K562 (cell line): ENCODE data around the gene COX18. TPM values are rescaled to one million over a fixed set of nuclear protein-coding genes. Genes with fewer than 3 reads are reported as not detected.

Source experiments
- BRD9 ChIP-seq: fragments of 450-650 bp; IDR thresholded peaks from 2 replicates; pipeline ENCODE4 v1.6.1; 2018; ENCODE audit warnings: low read depth; ENCODE audit not compliant: partially characterized antibody
- COPS2 ChIP-seq: fragments of 450-650 bp; conservative IDR thresholded peaks from 2 replicates; pipeline ENCODE4 v1.6.1; 2016; ENCODE audit warnings: mild to moderate bottlenecking, moderate library complexity
- HNRNPH1 ChIP-seq: fragments of 200-400 bp; formaldehyde crosslinking; optimal IDR thresholded peaks from 2 replicates; pipeline ENCODE3; 2017; ENCODE audit warnings: low read depth, mild to moderate bottlenecking, low read length, moderate library complexity
- HNRNPUL1 ChIP-seq: fragments of 200-400 bp; formaldehyde crosslinking; IDR thresholded peaks from 2 replicates; pipeline ENCODE4 v1.6.1; 2017; ENCODE audit warnings: low read length
- MTA1 ChIP-seq: fragments of 450-650 bp; IDR thresholded peaks from 2 replicates; pipeline ENCODE4 v1.6.1; 2017; ENCODE audit warnings: borderline replicate concordance
- NFATC3 ChIP-seq: fragments of 450-650 bp; IDR thresholded peaks from 2 replicates; pipeline ENCODE4 v1.6.1; 2017; ENCODE audit warnings: mild to moderate bottlenecking
- POLR2G ChIP-seq: fragments of 200-400 bp; formaldehyde crosslinking; IDR thresholded peaks from 2 replicates; pipeline ENCODE4 v1.6.1; 2017; ENCODE audit warnings: low read depth, mild to moderate bottlenecking, antibody characterized with exemption, low read length, moderate library complexity
- POLR2H ChIP-seq: IDR thresholded peaks from 2 replicates; pipeline ENCODE4 v1.6.1; 2016; ENCODE audit warnings: missing genetic modification characterization, low read depth, mild to moderate bottlenecking, control low read depth, missing compliant biosample characterization, moderate library complexity
- SRF ChIP-seq, 2 experiments: fragments of 250-450, 450-650 bp in 1 of 2; sonication (Bioruptor Pico) in 1 of 2; sonication (generic) in 1 of 2; formaldehyde crosslinking; IDR thresholded peaks; 2 replicates each; pipeline versions ENCODE4 v1.5.0 to v1.5.1; 2020 to 2022; ENCODE audit warnings: mild to moderate bottlenecking in 1 of 2, missing genetic modification reagents in 1 of 2
- ZBTB33 ChIP-seq: sonication (generic); formaldehyde crosslinking; IDR thresholded peaks from 2 replicates; pipeline ENCODE4 v1.8.1; 2023; ENCODE audit warnings: mild to moderate bottlenecking, missing genetic modification reagents
- ZNF23 ChIP-seq: fragments of 250-450 bp; sonication (Bioruptor Pico); IDR thresholded peaks from 2 replicates; pipeline ENCODE4 v1.4.0; 2020; ENCODE audit warnings: mild to moderate bottlenecking
- ZNF282 ChIP-seq: sonication (generic); formaldehyde crosslinking; IDR thresholded peaks from 2 replicates; pipeline ENCODE4 v1.8.1; 2023; ENCODE audit warnings: missing genetic modification reagents
- ZNF695 ChIP-seq: fragments of 450-650 bp; formaldehyde crosslinking; IDR thresholded peaks from 2 replicates; pipeline ENCODE4 v1.4.0; 2020; ENCODE audit warnings: mild to moderate bottlenecking, moderate library complexity
- ZSCAN29 ChIP-seq: fragments of 450-650 bp; IDR thresholded peaks from 2 replicates; pipeline ENCODE4 v1.6.1; 2017
- polyA plus RNA-seq, 8 experiments: library from polyadenylated mRNA; depleted of rRNA in 4 of 8; stranded (reverse) in 5 of 8; unstranded in 3 of 8; fragments of >200 nt; fragmentation: Nextera tagmentation in 2 of 8; fragmentation: Illumina TruSeq in 1 of 8; extraction: Ambion mirVana in 2 of 8; extraction: Trizol in 1 of 8; gene quantifications; 2 replicates each; pipeline versions ENCODE4 v1.2.1 to v1.2.3, GENCODE V29; 2011 to 2014; ENCODE audit warnings: inconsistent platforms in 1 of 8, missing spikeins in 1 of 8
- total RNA-seq, 7 experiments: library from RNA; depleted of rRNA in 6 of 7; stranded (reverse); fragments of >200 nt in 6 of 7; fragmentation: Illumina TruSeq in 2 of 7; extraction: Trizol in 2 of 7; gene quantifications; 2 replicates each; pipeline versions ENCODE4 v1.2.1 to v1.2.3, GENCODE V29; 2011 to 2021; ENCODE audit warnings: low replicate concordance in 1 of 7
- TF ChIP-seq, protein P1 (sequence below): fragments of 450-650 bp; IDR thresholded peaks from 2 replicates; pipeline ENCODE4 v1.6.1; 2016; ENCODE audit warnings: mild to moderate bottlenecking, moderate library complexity

The COX18 gene
- total and polyA plus RNA-seq, 9 of the 15 experiments (the other 6 are each of a cell fraction or from before 2014, with no cell fraction given), result 7.0 to 21.3 (median 14.7) TPM

DNA sequence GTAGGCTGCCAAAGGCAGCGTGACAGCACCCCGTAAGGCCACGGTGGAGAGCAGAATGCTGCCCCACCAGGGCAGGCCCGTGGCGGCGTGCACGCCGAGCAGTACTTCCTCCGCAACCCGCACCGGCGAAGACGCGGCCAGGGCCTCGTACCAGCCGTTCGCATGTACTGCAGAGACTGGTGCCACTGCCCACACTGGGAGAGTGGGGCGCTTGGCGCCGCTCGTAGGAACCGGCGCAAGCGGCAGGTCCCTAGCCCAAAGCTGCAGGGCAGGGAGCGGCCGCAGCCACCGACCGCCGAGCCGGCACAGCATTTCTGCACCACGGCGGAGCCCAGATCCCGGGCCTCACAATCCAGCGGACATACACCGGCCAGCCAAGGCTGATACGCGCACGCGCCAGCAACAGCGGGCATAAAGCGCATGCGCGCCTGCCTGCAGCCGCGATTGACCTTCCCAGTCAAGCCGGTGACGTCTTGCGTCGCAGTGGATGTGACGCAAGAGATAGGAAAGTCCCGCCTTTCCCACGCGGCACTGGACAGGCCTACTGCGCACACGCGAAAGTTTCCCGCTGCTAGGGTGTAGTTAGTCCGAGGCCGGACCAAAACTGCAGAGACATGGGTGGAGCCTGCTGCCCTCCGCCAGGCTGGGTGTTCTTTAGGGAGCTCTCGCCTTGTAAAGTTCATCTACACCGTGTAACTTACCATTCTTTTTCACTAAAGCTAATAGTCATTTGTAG, at the start of gene COX18 (continued):
- TF ChIP-seq, protein P1, sequence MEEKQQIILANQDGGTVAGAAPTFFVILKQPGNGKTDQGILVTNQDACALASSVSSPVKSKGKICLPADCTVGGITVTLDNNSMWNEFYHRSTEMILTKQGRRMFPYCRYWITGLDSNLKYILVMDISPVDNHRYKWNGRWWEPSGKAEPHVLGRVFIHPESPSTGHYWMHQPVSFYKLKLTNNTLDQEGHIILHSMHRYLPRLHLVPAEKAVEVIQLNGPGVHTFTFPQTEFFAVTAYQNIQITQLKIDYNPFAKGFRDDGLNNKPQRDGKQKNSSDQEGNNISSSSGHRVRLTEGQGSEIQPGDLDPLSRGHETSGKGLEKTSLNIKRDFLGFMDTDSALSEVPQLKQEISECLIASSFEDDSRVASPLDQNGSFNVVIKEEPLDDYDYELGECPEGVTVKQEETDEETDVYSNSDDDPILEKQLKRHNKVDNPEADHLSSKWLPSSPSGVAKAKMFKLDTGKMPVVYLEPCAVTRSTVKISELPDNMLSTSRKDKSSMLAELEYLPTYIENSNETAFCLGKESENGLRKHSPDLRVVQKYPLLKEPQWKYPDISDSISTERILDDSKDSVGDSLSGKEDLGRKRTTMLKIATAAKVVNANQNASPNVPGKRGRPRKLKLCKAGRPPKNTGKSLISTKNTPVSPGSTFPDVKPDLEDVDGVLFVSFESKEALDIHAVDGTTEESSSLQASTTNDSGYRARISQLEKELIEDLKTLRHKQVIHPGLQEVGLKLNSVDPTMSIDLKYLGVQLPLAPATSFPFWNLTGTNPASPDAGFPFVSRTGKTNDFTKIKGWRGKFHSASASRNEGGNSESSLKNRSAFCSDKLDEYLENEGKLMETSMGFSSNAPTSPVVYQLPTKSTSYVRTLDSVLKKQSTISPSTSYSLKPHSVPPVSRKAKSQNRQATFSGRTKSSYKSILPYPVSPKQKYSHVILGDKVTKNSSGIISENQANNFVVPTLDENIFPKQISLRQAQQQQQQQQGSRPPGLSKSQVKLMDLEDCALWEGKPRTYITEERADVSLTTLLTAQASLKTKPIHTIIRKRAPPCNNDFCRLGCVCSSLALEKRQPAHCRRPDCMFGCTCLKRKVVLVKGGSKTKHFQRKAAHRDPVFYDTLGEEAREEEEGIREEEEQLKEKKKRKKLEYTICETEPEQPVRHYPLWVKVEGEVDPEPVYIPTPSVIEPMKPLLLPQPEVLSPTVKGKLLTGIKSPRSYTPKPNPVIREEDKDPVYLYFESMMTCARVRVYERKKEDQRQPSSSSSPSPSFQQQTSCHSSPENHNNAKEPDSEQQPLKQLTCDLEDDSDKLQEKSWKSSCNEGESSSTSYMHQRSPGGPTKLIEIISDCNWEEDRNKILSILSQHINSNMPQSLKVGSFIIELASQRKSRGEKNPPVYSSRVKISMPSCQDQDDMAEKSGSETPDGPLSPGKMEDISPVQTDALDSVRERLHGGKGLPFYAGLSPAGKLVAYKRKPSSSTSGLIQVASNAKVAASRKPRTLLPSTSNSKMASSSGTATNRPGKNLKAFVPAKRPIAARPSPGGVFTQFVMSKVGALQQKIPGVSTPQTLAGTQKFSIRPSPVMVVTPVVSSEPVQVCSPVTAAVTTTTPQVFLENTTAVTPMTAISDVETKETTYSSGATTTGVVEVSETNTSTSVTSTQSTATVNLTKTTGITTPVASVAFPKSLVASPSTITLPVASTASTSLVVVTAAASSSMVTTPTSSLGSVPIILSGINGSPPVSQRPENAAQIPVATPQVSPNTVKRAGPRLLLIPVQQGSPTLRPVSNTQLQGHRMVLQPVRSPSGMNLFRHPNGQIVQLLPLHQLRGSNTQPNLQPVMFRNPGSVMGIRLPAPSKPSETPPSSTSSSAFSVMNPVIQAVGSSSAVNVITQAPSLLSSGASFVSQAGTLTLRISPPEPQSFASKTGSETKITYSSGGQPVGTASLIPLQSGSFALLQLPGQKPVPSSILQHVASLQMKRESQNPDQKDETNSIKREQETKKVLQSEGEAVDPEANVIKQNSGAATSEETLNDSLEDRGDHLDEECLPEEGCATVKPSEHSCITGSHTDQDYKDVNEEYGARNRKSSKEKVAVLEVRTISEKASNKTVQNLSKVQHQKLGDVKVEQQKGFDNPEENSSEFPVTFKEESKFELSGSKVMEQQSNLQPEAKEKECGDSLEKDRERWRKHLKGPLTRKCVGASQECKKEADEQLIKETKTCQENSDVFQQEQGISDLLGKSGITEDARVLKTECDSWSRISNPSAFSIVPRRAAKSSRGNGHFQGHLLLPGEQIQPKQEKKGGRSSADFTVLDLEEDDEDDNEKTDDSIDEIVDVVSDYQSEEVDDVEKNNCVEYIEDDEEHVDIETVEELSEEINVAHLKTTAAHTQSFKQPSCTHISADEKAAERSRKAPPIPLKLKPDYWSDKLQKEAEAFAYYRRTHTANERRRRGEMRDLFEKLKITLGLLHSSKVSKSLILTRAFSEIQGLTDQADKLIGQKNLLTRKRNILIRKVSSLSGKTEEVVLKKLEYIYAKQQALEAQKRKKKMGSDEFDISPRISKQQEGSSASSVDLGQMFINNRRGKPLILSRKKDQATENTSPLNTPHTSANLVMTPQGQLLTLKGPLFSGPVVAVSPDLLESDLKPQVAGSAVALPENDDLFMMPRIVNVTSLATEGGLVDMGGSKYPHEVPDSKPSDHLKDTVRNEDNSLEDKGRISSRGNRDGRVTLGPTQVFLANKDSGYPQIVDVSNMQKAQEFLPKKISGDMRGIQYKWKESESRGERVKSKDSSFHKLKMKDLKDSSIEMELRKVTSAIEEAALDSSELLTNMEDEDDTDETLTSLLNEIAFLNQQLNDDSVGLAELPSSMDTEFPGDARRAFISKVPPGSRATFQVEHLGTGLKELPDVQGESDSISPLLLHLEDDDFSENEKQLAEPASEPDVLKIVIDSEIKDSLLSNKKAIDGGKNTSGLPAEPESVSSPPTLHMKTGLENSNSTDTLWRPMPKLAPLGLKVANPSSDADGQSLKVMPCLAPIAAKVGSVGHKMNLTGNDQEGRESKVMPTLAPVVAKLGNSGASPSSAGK, result peak; percentile 26
- TF ChIP-seq COPS2, result no peak
- peak; percentile 99 for TF ChIP-seq MTA1
- TF ChIP-seq ZNF282 (CRISPR knock-in tag), result 0 out of 2 replicates have a peak, but pooled peaks have one; percentile 19
- no peak for TF ChIP-seq HNRNPH1
- TF ChIP-seq SRF (CRISPR knock-in tag; IDR thresholded peaks at IDR 0.05), result no peak; a peak in 2 of 4 replicates
- peak; percentile 52 for TF ChIP-seq BRD9
- TF ChIP-seq ZBTB33, result peak; percentile 76
- peak; percentile 98 for TF ChIP-seq POLR2G
- no peak for TF ChIP-seq ZNF695 (CRISPR knock-in tag)
- TF ChIP-seq HNRNPUL1, result no peak
- TF ChIP-seq NFATC3, result no peak
- no peak for TF ChIP-seq ZNF23 (CRISPR knock-in tag)
- peak; percentile 94 for TF ChIP-seq POLR2H (tag)
- 0 out of 2 replicates have a peak, but pooled peaks have one; percentile 64 for TF ChIP-seq ZSCAN29
